Thoracic aorta (tissue), 2 donors: Measurements from ENCODE around the gene PDLIM4. TPM values are rescaled to one million over a fixed set of nuclear protein-coding genes. Genes with fewer than 3 reads are reported as not detected.

Experiments
- ATAC-seq: fragments of 150-250 bp; one replicate; pipeline ENCODE4 v1.8.0; 2017; ENCODE audit warnings: low read depth; ENCODE audit not compliant: insufficient number of reproducible peaks, low FRiP score
- DNase-seq: peaks from one replicate; pipeline ENCODE4 v3.0.0-alpha.2; 2020; ENCODE audit warnings: low spot score
- H3K27ac ChIP-seq, 2 donors: fragments of 200-600 bp; sonication (generic); 1 replicate in 1 of 2; 2 replicates in 1 of 2; pipeline ENCODE4 v1.5.1; 2016; ENCODE audit warnings: mild to moderate bottlenecking in 2 of 2, moderate library complexity in 2 of 2
- H3K27me3 ChIP-seq: fragments of 200-600 bp; sonication (generic); replicated peaks from 2 replicates; pipeline ENCODE4 v1.6.0; 2016; ENCODE audit warnings: mild to moderate bottlenecking; ENCODE audit not compliant: insufficient read depth
- H3K36me3 ChIP-seq: fragments of 200-600 bp; sonication (generic); one replicate; pipeline ENCODE4 v1.5.1; 2016
- H3K4me1 ChIP-seq, 2 donors: fragments of 200-600 bp; sonication (generic); 1 replicate in 1 of 2; 2 replicates in 1 of 2; pipeline versions ENCODE4 v1.5.1 to v1.6.0; 2016; ENCODE audit warnings: low read depth in 2 of 2, mild to moderate bottlenecking in 1 of 2; ENCODE audit not compliant: control insufficient read depth in 1 of 2
- H3K4me3 ChIP-seq: fragments of 200-600 bp; sonication (generic); 2 replicates; pipeline ENCODE4 v1.5.1; 2016; ENCODE audit warnings: mild to moderate bottlenecking
- H3K9me3 ChIP-seq: fragments of 200-600 bp; sonication (generic); 2 replicates; pipeline ENCODE4 v1.5.1; 2016
- total RNA-seq, 2 donors: library from RNA; depleted of rRNA; stranded (reverse); fragments of >200 nt; gene quantifications; one replicate each; pipeline versions ENCODE4 v1.1.0 to v1.2.3, GENCODE V29; 2016
- TF ChIP-seq, protein P1 (sequence below): fragments of 200-600 bp; sonication (generic); IDR thresholded peaks from one replicate; pipeline ENCODE4 v1.5.1; 2019; ENCODE audit warnings: antibody characterized with exemption

The PDLIM4 gene
- total RNA-seq, 2 donors from 2014 or later, result 50.6 to 81.0 TPM

DNA sequence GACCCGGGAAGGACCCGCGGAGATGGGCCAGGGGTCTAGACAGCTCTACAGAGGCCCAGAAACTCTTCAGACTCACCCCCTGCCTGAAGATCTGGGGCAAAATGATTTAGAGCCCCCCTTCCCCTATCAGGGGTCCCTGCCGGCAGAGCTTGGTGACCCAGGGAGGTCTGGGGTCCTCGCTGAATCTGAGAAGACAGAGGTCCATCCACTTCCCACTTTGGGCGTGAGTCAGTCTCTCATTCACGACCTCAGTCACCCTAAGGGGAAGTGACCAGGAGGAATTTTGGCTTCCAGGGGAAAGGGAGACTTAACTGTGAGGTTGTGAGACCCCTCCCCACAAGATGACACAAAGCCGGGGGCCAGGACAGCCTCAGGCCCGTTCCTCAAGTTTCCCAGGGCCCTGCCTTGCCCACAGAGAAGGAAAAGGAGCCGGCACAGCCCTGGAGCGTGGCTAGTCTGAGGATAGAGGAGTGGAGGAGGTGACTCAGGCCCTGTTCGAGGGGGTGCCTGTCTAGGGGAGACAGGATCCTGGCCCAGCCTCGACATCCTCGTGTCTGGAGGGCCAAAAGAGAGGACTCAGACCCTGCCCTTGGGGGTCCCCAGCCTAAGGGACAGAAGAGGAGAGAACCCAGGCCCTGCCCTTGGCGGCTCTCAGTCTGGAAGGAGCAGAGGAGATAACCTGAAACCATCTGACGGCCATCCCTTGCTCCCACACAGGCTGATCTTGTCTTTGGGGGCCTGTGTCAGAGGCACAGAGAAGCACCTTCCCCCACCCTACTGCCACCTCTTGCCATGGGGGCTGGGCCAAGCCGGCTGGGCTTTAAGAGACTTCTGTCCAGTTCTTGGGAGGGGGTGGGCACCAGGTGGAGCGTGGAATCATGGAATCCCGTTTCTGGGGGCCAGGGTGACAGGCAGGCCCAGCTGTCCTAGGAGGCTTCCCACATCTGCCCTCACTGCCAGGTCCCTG, 889 bp downstream of the PDLIM4 start:
- Histone ChIP-seq H3K27ac (peak overlapping the region; percentile 91 to 98), H3K27me3 (no peaks in the 10 kb centered on the region), H3K4me3 (peak overlapping the region; percentile 84), H3K9me3 (no peaks in the 10 kb centered on the region), H3K36me3 (no peaks in the 10 kb centered on the region), H3K4me1 (peaks cover 35 to 73% of the 10 kb centered on the region in 2 donors)
- no peak for ATAC-seq
- TF ChIP-seq, protein P1, sequence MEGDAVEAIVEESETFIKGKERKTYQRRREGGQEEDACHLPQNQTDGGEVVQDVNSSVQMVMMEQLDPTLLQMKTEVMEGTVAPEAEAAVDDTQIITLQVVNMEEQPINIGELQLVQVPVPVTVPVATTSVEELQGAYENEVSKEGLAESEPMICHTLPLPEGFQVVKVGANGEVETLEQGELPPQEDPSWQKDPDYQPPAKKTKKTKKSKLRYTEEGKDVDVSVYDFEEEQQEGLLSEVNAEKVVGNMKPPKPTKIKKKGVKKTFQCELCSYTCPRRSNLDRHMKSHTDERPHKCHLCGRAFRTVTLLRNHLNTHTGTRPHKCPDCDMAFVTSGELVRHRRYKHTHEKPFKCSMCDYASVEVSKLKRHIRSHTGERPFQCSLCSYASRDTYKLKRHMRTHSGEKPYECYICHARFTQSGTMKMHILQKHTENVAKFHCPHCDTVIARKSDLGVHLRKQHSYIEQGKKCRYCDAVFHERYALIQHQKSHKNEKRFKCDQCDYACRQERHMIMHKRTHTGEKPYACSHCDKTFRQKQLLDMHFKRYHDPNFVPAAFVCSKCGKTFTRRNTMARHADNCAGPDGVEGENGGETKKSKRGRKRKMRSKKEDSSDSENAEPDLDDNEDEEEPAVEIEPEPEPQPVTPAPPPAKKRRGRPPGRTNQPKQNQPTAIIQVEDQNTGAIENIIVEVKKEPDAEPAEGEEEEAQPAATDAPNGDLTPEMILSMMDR, result no peak
- DNase-seq, result no peak

DNA sequence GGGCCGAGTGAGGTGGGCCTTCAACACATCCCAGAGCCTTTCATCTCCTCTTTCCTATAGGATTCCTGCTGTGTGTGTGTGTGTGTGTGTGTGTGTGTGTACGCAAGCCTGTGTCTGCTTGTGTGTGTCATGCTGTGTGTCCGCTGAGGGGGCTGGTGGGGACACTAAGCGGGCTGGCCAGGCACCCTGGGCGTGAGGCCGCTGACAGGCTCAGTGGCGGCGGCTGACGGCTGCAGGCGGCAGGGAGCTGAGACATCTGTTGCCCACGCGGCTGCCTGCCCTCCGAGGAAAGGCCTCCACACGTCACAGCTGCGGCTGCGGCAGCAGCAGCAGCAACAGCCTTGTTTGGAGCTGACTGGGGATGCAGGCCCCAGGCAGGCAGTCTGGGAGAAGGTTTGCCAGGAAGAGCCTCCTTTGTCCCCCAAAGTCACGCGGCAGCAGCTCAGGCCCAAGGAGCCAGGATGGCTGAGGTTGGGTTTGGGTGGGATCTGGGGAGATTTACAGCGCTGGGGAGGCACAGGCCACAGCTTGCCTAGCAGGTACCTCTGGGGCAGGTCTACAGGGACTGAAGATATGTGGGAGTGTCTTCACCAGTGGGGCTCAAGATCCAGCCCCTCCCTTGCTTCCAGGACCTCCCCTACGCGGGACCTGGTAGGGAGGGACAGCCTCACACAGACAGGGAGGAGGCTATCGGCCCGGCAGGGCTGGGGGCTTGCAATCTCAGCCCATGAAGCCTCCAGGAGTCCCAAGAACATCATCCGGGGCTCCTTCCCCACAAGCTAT, 1.8 kb downstream of the PDLIM4 start:
- peak overlapping the region; percentile 91 to 98 for H3K27ac ChIP-seq
- H3K36me3 ChIP-seq, result no peaks in the 10 kb centered on the region
- DNase-seq, result no peak
- peak overlapping the region; percentile 84 for H3K4me3 ChIP-seq
- no peaks in the 10 kb centered on the region for H3K27me3 ChIP-seq
- H3K4me1 ChIP-seq, result peaks cover 37 to 73% of the 10 kb centered on the region in 2 donors
- ATAC-seq, result peak; percentile 16
- H3K9me3 ChIP-seq, result no peaks in the 10 kb centered on the region
- TF ChIP-seq, protein P1, result no peak

DNA sequence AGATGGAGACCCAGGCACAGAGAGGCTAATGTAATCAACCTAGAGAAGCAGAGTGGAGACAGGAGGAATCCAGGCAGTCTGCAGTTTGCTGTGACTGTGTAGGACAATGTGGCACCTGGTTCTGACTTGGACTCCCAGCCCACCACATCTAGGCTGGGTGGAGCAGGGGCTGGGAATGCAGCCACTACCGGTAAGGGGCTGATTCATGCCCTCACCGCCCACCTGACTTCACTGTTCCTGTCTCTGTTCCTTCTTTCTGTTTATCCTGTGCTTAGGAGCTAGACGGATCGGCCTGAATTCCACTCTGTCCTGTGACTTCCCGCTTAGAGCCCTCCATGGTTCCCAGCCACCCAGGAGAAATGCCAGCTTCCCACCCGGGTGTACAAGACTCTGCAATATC, 2.6 kb downstream of the PDLIM4 start:
- peak overlapping the region; percentile 91 to 98 for H3K27ac ChIP-seq
- H3K9me3 ChIP-seq, result no peaks in the 10 kb centered on the region
- TF ChIP-seq, protein P1, result no peak
- ATAC-seq, result peak; percentile 3
- no peaks in the 10 kb centered on the region for H3K36me3 ChIP-seq
- no peaks in the 10 kb centered on the region for H3K27me3 ChIP-seq
- peaks cover 30 to 73% of the 10 kb centered on the region in 2 donors for H3K4me1 ChIP-seq
- peak overlapping the region; percentile 84 for H3K4me3 ChIP-seq
- no peak for DNase-seq

- TF ChIP-seq, protein P1, result no peak
- Histone ChIP-seq H3K4me3 (peak overlapping the region; percentile 84), H3K27me3 (no peaks in the 10 kb centered on the region), H3K4me1 (peaks cover 32 to 73% of the 10 kb centered on the region in 2 donors), H3K36me3 (no peaks in the 10 kb centered on the region), H3K9me3 (no peaks in the 10 kb centered on the region), H3K27ac (peak overlapping the region; percentile 91 to 98)
- DNase-seq (peak; percentile 72), ATAC-seq (no peak)
Observed at GRCh38 chr5:132260714-132261551, 3.4 kb downstream of the PDLIM4 start.
